GM21576 (cell line): ENCODE data around the gene APOL2.

Experiments
- ATAC-seq: cut with Tn5 transposase; IDR thresholded peaks from one replicate; pipeline ENCODE4 v1.9.1; 2021; ENCODE audit warnings: mild to moderate bottlenecking, moderate library complexity; ENCODE audit not compliant: unreplicated experiment

APOL2 gene

GRCh38 chr22:36180038-36180880 lies 59.1 kb downstream of the APOL2 start:
- ATAC-seq: no peak

- ATAC-seq: no peak
These were observed 62.2 kb downstream of the APOL2 start for GRCh38 chr22:36177160-36177559.
